ENCODE measurements around the gene RAPGEF5. TPM values are rescaled to one million over a fixed set of nuclear protein-coding genes. Genes with fewer than 3 reads are reported as not detected.

The RAPGEF5 gene
- total RNA-seq, 2 donors from 2014 or later = 0.26 to 0.56 TPM

- Mint-ChIP-seq H3K4me1 (peaks cover 4% of the 10 kb centered on the region), H3K27ac (no peak overlapping the region), H3K4me3 (no peak overlapping the region), H3K36me3 (ENCODE audit: low read depth) (no peaks in the 10 kb centered on the region), H3K9me3 (no peaks in the 10 kb centered on the region), H3K27me3 (peaks cover 21% of the 10 kb centered on the region)
- ATAC-seq (replicated peaks) = peak; percentile 46
Measured at GRCh38 chr7:22292531-22292930, 64.4 kb downstream of the RAPGEF5 start.

DNA sequence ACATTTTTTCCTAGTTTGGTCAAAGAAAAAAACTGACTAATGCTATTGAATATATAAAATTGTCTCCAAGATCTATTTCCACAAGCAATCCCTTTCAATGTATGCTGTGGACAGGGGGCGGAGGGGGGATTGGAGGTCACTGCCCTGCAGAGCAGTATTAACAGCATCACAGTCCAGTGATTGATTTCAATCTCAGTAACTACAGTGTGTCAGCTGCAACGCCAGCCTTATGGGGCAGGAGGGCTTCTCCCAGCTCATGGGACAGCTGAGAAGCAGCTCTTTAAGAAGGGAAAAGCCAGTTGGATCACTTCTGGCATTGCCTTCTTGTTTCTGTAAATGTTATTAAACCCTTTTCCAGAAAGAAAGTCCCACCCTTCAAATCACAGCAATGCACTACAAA is 65.0 kb downstream of the RAPGEF5 start:
- H3K36me3 Mint-ChIP-seq (ENCODE audit: low read depth) = no peaks in the 10 kb centered on the region
- peaks cover 4% of the 10 kb centered on the region for H3K4me1 Mint-ChIP-seq
- peaks cover 21% of the 10 kb centered on the region for H3K27me3 Mint-ChIP-seq
- no peak for ATAC-seq (replicated peaks)
- H3K9me3 Mint-ChIP-seq = no peaks in the 10 kb centered on the region
- H3K27ac Mint-ChIP-seq = no peak overlapping the region
- no peak overlapping the region for H3K4me3 Mint-ChIP-seq

- no peaks in the 10 kb centered on the region for H3K9me3 Mint-ChIP-seq
- no peak overlapping the region for H3K27ac Mint-ChIP-seq
- no peak overlapping the region for H3K4me3 Mint-ChIP-seq
- no peak for ATAC-seq (replicated peaks)
- peaks cover 11% of the 10 kb centered on the region for H3K27me3 Mint-ChIP-seq
- peaks cover under 1% of the 10 kb centered on the region for H3K4me1 Mint-ChIP-seq
- H3K36me3 Mint-ChIP-seq (ENCODE audit: low read depth) = no peaks in the 10 kb centered on the region
Measured at GRCh38 chr7:22288202-22288601, 68.8 kb downstream of the RAPGEF5 start.

DNA sequence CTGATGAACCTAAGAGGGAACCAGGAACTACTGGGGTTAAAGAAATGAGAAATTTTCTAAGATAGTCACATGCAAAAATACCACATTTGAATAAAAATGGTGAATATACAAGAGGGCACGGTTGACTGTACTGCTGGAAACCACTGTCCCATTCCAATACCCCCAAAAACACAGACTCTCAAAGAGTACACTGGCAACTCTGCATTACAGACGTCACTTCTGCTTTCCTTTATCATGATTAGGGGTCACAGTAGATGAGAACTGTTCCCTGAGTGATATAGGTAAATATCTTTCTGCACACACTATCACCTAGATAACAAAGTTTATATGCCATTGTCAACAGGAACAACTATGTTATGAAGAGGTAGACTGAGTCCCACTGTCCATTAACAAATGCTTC is 69.5 kb downstream of the RAPGEF5 start:
- H3K27ac Mint-ChIP-seq = no peak overlapping the region

GRCh38 chr7:22286436-22286835 is 70.5 kb downstream of the RAPGEF5 start:
- H3K4me3 Mint-ChIP-seq = no peak overlapping the region
- no peak for ATAC-seq (replicated peaks)
- H3K36me3 Mint-ChIP-seq (ENCODE audit: low read depth) = no peaks in the 10 kb centered on the region
- no peaks in the 10 kb centered on the region for H3K9me3 Mint-ChIP-seq
- no peak overlapping the region for H3K27ac Mint-ChIP-seq
- H3K27me3 Mint-ChIP-seq = peaks cover 16% of the 10 kb centered on the region
- H3K4me1 Mint-ChIP-seq = no peaks in the 10 kb centered on the region

More for the DNA sequence above, 69.5 kb downstream of the RAPGEF5 start:
- Mint-ChIP-seq H3K36me3 (ENCODE audit: low read depth) (no peaks in the 10 kb centered on the region), H3K4me3 (no peak overlapping the region), H3K4me1 (no peaks in the 10 kb centered on the region), H3K27me3 (peaks cover 10% of the 10 kb centered on the region), H3K9me3 (no peaks in the 10 kb centered on the region)
- no peak for ATAC-seq (replicated peaks)

DNA sequence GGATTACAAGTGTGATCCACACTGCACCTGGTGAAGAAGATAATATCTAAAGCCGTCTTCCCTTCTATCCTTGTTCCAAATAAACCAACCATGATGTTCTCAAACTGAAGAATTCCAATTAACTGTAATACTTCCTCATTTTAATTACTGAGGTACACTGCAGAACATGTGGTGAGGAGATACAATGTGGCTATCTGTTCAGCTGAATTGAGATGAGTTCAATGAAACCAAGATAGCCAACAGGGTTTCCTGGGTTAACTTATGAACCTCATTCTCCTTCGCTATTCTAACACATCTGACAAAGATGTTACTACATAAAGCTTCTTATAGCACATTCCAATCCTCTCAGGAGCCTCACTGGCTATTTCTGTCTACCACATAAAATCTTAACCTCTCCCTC is 75.5 kb downstream of the RAPGEF5 start:
- ATAC-seq (replicated peaks) = no peak
- Mint-ChIP-seq H3K27ac (no peak overlapping the region), H3K36me3 (ENCODE audit: low read depth) (no peaks in the 10 kb centered on the region), H3K9me3 (no peaks in the 10 kb centered on the region), H3K4me1 (no peaks in the 10 kb centered on the region), H3K27me3 (peaks cover 20% of the 10 kb centered on the region), H3K4me3 (no peak overlapping the region)

DNA sequence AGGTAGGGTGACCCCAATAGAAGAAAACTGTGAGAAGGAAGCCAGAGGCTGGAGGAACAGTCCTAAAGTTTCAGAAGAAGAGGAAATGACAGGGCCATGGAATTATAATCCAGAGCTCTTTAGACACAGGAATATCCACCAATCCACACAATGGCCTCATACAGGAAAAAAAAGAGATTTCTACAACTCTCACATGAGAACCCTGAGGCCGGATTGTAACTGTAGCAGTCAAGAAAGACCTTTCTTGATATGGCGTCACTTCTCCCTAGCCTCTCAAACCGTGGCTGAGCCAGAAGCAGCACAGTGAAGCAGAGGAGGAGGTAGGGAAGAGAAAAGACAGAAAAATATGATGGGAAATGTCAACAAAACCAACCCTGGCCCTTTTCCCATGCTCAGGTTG is 76.9 kb downstream of the RAPGEF5 start:
- Mint-ChIP-seq H3K27ac (no peak overlapping the region), H3K27me3 (peaks cover 21% of the 10 kb centered on the region), H3K4me3 (no peak overlapping the region), H3K36me3 (ENCODE audit: low read depth) (no peaks in the 10 kb centered on the region), H3K4me1 (no peaks in the 10 kb centered on the region), H3K9me3 (no peaks in the 10 kb centered on the region)
- ATAC-seq (replicated peaks) = no peak

- Mint-ChIP-seq H3K27ac (no peak overlapping the region), H3K9me3 (no peaks in the 10 kb centered on the region), H3K4me1 (no peaks in the 10 kb centered on the region), H3K27me3 (peaks cover 24% of the 10 kb centered on the region), H3K4me3 (no peak overlapping the region), H3K36me3 (ENCODE audit: low read depth) (no peaks in the 10 kb centered on the region)
- ATAC-seq (replicated peaks) = no peak
Measured at GRCh38 chr7:22278660-22279059, 78.3 kb downstream of the RAPGEF5 start.

DNA sequence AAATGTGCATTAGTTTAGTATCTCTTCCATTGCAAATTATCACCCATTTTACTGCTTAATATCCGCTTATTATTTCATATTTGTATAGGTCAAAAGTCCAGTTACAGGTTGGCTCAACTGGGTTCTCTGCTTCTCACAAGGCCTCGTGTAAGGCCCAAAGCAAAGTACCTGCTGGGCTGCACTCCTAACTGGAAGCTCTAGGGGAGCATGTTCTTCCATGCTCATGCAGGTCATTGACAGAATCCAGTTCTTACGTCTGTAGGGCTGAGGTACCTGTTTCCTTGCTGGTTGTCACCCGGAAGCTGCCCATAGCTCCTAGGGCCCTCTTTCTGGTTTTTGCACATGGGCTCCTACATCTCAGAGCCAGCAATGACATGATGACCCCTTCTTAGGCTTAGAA is 79.6 kb downstream of the RAPGEF5 start:
- Mint-ChIP-seq H3K4me3 (no peak overlapping the region), H3K36me3 (ENCODE audit: low read depth) (no peaks in the 10 kb centered on the region), H3K27ac (no peak overlapping the region), H3K27me3 (peaks cover 24% of the 10 kb centered on the region), H3K4me1 (no peaks in the 10 kb centered on the region), H3K9me3 (no peaks in the 10 kb centered on the region)
- ATAC-seq (replicated peaks) = no peak

- Mint-ChIP-seq H3K36me3 (ENCODE audit: low read depth) (no peaks in the 10 kb centered on the region), H3K4me3 (no peak overlapping the region), H3K27me3 (peaks cover 17% of the 10 kb centered on the region), H3K9me3 (no peaks in the 10 kb centered on the region), H3K4me1 (no peaks in the 10 kb centered on the region), H3K27ac (no peak overlapping the region)
- no peak for ATAC-seq (replicated peaks)
Measured at GRCh38 chr7:22275661-22276060, 81.3 kb downstream of the RAPGEF5 start.

DNA sequence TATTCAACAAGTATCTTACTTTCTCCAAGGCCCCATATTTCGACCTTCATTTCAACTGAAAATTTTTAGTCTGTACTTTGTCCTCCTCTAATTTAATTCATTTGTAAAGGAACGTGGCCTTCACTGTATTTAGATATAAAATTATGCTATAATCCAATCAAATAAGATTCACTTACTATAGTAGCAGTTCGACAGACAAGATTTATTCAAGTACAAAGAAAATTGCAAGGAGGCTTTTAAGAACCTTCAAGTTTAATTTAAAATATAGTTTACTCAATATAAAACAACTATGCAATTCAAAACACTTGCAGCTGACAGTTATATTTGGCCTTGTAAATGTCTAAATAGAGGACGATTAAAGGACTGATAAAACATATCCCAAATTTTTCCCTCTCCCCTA is 85.6 kb downstream of the RAPGEF5 start:
- Mint-ChIP-seq H3K9me3 (no peaks in the 10 kb centered on the region), H3K4me3 (no peak overlapping the region), H3K27ac (no peak overlapping the region), H3K36me3 (ENCODE audit: low read depth) (no peaks in the 10 kb centered on the region), H3K27me3 (peaks cover 8% of the 10 kb centered on the region), H3K4me1 (peaks cover 6% of the 10 kb centered on the region)
- no peak for ATAC-seq (replicated peaks)

DNA sequence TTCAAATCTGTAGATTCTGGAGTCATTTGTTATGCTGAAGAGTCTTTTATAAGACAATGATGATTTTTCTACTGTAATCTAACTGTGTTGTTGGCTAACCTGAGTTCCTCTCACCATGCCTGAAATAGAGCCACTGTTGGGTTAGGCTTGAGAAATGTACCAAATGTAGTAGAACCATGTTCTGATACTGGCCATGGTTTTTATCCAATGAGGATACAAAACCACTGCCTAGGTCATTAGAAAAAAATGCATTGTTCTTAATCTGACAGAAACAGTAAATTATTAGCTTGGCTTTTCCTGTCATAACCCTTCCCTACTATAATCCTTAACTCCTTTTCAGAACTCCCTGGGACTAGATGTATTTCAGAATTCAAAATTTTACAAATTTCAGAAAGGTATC is 86.6 kb downstream of the RAPGEF5 start:
- Mint-ChIP-seq H3K4me1 (peaks cover 6% of the 10 kb centered on the region), H3K27me3 (peaks cover 8% of the 10 kb centered on the region), H3K36me3 (ENCODE audit: low read depth) (no peaks in the 10 kb centered on the region), H3K27ac (no peak overlapping the region), H3K4me3 (no peak overlapping the region), H3K9me3 (no peaks in the 10 kb centered on the region)
- ATAC-seq (replicated peaks) = no peak

GRCh38 chr7:22269963-22270362 is 87.0 kb downstream of the RAPGEF5 start:
- peaks cover 7% of the 10 kb centered on the region for H3K27me3 Mint-ChIP-seq
- no peak for ATAC-seq (replicated peaks)
- peaks cover 6% of the 10 kb centered on the region for H3K4me1 Mint-ChIP-seq
- no peaks in the 10 kb centered on the region for H3K9me3 Mint-ChIP-seq
- H3K36me3 Mint-ChIP-seq (ENCODE audit: low read depth) = no peaks in the 10 kb centered on the region
- H3K27ac Mint-ChIP-seq = no peak overlapping the region
- H3K4me3 Mint-ChIP-seq = no peak overlapping the region

DNA sequence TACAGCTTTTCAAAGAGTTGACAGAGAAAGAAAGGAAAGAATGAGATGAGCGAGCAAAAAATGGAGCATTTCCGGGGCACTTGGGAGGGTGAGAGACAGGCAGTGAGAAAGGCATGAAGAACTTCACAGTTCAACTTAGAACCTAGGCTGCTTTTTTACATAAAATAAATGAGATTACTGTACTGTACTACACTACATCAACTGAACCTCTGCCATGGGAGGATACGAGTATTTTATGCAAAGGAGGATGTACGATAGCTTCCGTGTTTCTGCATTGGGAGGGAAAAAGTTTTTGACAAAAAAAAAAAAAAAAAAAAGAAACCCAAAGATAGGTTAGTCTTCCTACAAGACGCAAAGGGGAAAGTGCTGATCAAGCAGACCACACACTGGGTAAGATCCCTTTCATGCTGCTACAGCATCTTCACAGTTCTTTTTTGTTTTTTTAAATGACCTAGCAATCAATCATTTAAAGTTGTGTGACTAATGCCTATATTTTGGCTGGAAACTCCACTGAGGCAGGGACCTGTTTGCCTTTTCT is 88.0 kb downstream of the RAPGEF5 start:
- peaks cover 6% of the 10 kb centered on the region for H3K4me1 Mint-ChIP-seq
- peak overlapping the region; percentile 70 for H3K4me3 Mint-ChIP-seq
- no peaks in the 10 kb centered on the region for H3K9me3 Mint-ChIP-seq
- peaks cover 4% of the 10 kb centered on the region for H3K27me3 Mint-ChIP-seq
- no peaks in the 10 kb centered on the region for H3K36me3 Mint-ChIP-seq (ENCODE audit: low read depth)
- peak; percentile 37 for ATAC-seq (replicated peaks)
- H3K27ac Mint-ChIP-seq = peak overlapping the region; percentile 78

DNA sequence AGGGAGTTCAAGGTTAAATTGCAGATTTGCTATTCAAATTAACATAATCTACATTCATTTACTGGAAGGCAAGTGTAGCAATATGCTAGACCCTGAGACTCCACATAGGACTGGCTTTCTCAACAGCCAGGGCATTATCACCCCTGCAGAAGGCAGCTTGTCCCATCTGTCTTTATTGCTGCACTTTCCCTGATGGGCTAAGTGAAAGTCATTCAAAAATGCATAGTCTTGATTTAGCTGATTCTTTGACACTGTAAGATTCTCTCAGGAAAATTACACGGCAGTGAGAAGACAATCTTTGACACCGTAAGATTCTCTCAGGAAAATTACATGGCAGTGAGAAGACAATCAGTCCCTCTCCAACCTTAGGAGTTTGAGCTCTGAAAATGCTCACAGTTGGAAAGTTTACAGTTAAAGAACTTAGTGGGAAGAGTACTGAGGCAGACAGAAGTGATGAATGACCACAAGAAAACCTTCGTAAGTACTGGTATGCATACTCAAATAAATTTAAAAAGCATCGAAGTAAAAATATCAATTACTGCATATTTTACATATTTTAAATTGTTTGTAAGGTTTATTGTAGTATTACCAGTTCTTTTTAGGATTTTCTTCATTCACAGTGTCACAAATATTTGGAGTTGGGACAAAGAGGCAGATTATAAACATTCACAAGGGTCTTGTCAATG is 88.9 kb downstream of the RAPGEF5 start:
- peaks cover 6% of the 10 kb centered on the region for H3K4me1 Mint-ChIP-seq
- no peaks in the 10 kb centered on the region for H3K9me3 Mint-ChIP-seq
- peaks cover 4% of the 10 kb centered on the region for H3K27me3 Mint-ChIP-seq
- H3K36me3 Mint-ChIP-seq (ENCODE audit: low read depth) = no peaks in the 10 kb centered on the region
- H3K27ac Mint-ChIP-seq = peak overlapping the region; percentile 78
- no peak for ATAC-seq (replicated peaks)
- H3K4me3 Mint-ChIP-seq = peak overlapping the region; percentile 70

Data from activated T-helper 17 cell treated with anti-CD3 and anti-CD28 coated beads, Interleukin-2, amount 50 U/mL, for 72 hours (primary cell).